Liver (tissue), 9 donors: ENCODE results near the gene RAB31. TPM values are rescaled to one million over a fixed set of nuclear protein-coding genes. Genes with fewer than 3 reads are reported as not detected.

ENCODE experiments used
- DNase-seq: peaks from one replicate; pipeline ENCODE4 v3.0.0-alpha.2; 2017; ENCODE audit warnings: low spot score
- H3K27ac ChIP-seq, 2 donors: one replicate each; pipeline ENCODE4 v1.7.0; 2013; ENCODE audit warnings: inconsistent platforms in 2 of 2, low read length in 2 of 2, control low read depth in 1 of 2, low read depth in 1 of 2, mild to moderate bottlenecking in 1 of 2
- H3K27me3 ChIP-seq, 4 donors: one replicate each; pipeline versions ENCODE4 v1.6.1 to v1.7.0; 2013; ENCODE audit warnings: low read length in 3 of 4, inconsistent platforms in 1 of 4, mild to moderate bottlenecking in 1 of 4, moderate library complexity in 1 of 4; ENCODE audit not compliant: control insufficient read depth in 4 of 4, insufficient read depth in 4 of 4
- H3K36me3 ChIP-seq, 4 donors: one replicate each; pipeline versions ENCODE4 v1.6.1 to v1.7.0; 2013; ENCODE audit warnings: low read length in 3 of 4, mild to moderate bottlenecking in 3 of 4, low read depth in 1 of 4, moderate library complexity in 1 of 4; ENCODE audit not compliant: control insufficient read depth in 4 of 4, insufficient read depth in 3 of 4
- H3K4me1 ChIP-seq, 4 donors: one replicate each; pipeline versions ENCODE4 v1.6.1 to v1.7.0; 2013; ENCODE audit warnings: low read length in 3 of 4, mild to moderate bottlenecking in 3 of 4, moderate library complexity in 1 of 4; ENCODE audit not compliant: control insufficient read depth in 4 of 4, insufficient read depth in 4 of 4
- H3K4me3 ChIP-seq, 3 donors: one replicate each; pipeline versions ENCODE4 v1.6.1 to v1.7.0; 2013; ENCODE audit warnings: low read length in 3 of 3, control low read depth in 1 of 3, low read depth in 1 of 3, mild to moderate bottlenecking in 1 of 3
- H3K9ac ChIP-seq, 2 donors: one replicate each; pipeline ENCODE4 v1.7.0; 2013; ENCODE audit warnings: low read length in 2 of 2, mild to moderate bottlenecking in 2 of 2, moderate library complexity in 2 of 2, control low read depth in 1 of 2, low read depth in 1 of 2
- H3K9me3 ChIP-seq, 4 donors: one replicate each; pipeline versions ENCODE4 v1.6.1 to v1.7.0; 2013; ENCODE audit warnings: low read length in 3 of 4; ENCODE audit not compliant: control insufficient read depth in 4 of 4
- EGR1 ChIP-seq, 2 donors: IDR thresholded peaks; 2 replicates each; pipeline ENCODE4 v1.6.1; 2016 to 2018; ENCODE audit warnings: antibody characterized with exemption in 2 of 2, low read depth in 2 of 2
- FOXA1 ChIP-seq: IDR thresholded peaks from 2 replicates; pipeline ENCODE4 v1.6.1; 2016; ENCODE audit warnings: antibody characterized with exemption
- GABPA ChIP-seq, 2 donors: IDR thresholded peaks in 1 of 2; conservative IDR thresholded peaks in 1 of 2; 2 replicates each; pipeline ENCODE4 v1.6.1; 2016; ENCODE audit warnings: antibody characterized with exemption in 2 of 2, mild to moderate bottlenecking in 1 of 2, moderate library complexity in 1 of 2
- HNF4A ChIP-seq, 2 donors: conservative IDR thresholded peaks; 2 replicates each; pipeline ENCODE4 v1.6.1; 2016; ENCODE audit warnings: antibody characterized with exemption in 2 of 2, mild to moderate bottlenecking in 2 of 2
- HNF4G ChIP-seq: IDR thresholded peaks from 2 replicates; pipeline ENCODE4 v1.6.1; 2016; ENCODE audit warnings: antibody characterized with exemption
- JUND ChIP-seq, 2 donors: IDR thresholded peaks; 2 replicates each; pipeline ENCODE4 v1.6.1; 2016; ENCODE audit warnings: antibody characterized with exemption in 2 of 2
- NR2F2 ChIP-seq: IDR thresholded peaks from 2 replicates; pipeline ENCODE4 v1.6.1; 2016; ENCODE audit warnings: antibody characterized with exemption
- RAD21 ChIP-seq, 2 donors: IDR thresholded peaks; 2 replicates each; pipeline ENCODE4 v1.6.1; 2016; ENCODE audit warnings: antibody characterized with exemption in 2 of 2, mild to moderate bottlenecking in 2 of 2
- RXRA ChIP-seq, 2 donors: IDR thresholded peaks; 2 replicates each; pipeline ENCODE4 v1.6.1; 2017 to 2018; ENCODE audit warnings: antibody characterized with exemption in 2 of 2, mild to moderate bottlenecking in 1 of 2
- SP1 ChIP-seq: IDR thresholded peaks from 2 replicates; pipeline ENCODE4 v1.6.1; 2018; ENCODE audit warnings: antibody characterized with exemption, mild to moderate bottlenecking
- TAF1 ChIP-seq: conservative IDR thresholded peaks from 2 replicates; pipeline ENCODE4 v1.6.1; 2016; ENCODE audit warnings: antibody characterized with exemption, mild to moderate bottlenecking
- WGBS: extraction: QIAGEN DNeasy Blood & Tissue Kit; methylation state at CpG from one replicate; pipeline ENCODE4 v1.1.7; 2013; 5-methylcytosine and 5-hydroxymethylcytosine counted together
- polyA plus RNA-seq, 2 donors: library from polyadenylated mRNA; stranded (reverse) in 1 of 2; unstranded in 1 of 2; fragments of 200-250 nt in 1 of 2; fragments of >200 nt in 1 of 2; fragmentation: Nextera tagmentation in 1 of 2; extraction: Ambion mirVana in 1 of 2; gene quantifications; one replicate each; pipeline versions ENCODE4 v1.2.1 to v1.2.3, GENCODE V29; 2013 to 2015
- total RNA-seq, 2 donors: library from RNA; depleted of rRNA; stranded (reverse); fragments of >200 nt; gene quantifications; one replicate each; pipeline ENCODE4 v1.2.3, GENCODE V29; 2014
- TF ChIP-seq, protein P1 (sequence below): IDR thresholded peaks from 2 replicates; pipeline ENCODE4 v1.6.1; 2016; ENCODE audit warnings: antibody characterized with exemption
- TF ChIP-seq, protein P2 (sequence below): IDR thresholded peaks from 2 replicates; pipeline ENCODE4 v1.6.1; 2016; ENCODE audit warnings: antibody characterized with exemption
- TF ChIP-seq, protein P3 (sequence below): IDR thresholded peaks from 2 replicates; pipeline ENCODE4 v1.6.1; 2016; ENCODE audit warnings: antibody characterized with exemption, mild to moderate bottlenecking
- TF ChIP-seq, protein P4 (sequence below): IDR thresholded peaks from 2 replicates; pipeline ENCODE4 v1.6.1; 2016; ENCODE audit warnings: antibody characterized with exemption
- TF ChIP-seq, protein P5 (sequence below): fragments of 150-350 bp; IDR thresholded peaks from 2 replicates; pipeline ENCODE4 v1.5.1; 2017; ENCODE audit warnings: improper control_type of control experiment, low read depth, low read length; ENCODE audit not compliant: missing input control
- donor health status: healthy.
- donor health status: healthy.
- donor health status: healthy.
- donor health status: healthy.
- donor health status: healthy.

The RAB31 gene
- total and polyA plus RNA-seq, 4 donors, result 3.6 to 12.8 (median 9.7) TPM

DNA sequence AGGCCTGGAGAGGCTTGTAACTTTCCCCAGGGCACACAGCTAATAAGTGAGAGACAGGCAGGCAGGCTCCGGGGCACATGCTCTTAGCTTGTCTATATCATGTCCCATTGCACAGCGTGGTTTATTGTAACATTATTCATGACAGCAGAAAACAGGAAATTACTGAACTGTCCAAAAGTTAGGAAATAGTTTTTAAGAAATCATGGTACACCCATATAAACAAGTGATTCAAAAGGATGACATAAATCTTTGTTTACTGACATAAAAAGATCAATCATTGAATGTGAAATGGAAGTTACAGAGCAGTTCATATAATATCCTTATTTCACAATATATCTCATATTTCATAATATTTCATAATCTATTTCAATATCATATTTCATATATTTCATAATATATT lies 143.4 kb downstream of the RAB31 start (continued):
- TF ChIP-seq EGR1 (IDR thresholded peaks at IDR 0.05; ENCODE audit: low read depth in 2 of 2) (no peak), FOXA1 (no peak), GABPA (IDR thresholded peaks at IDR 0.05 in 1 of 2, conservative IDR thresholded peaks at IDR 0.05 in 1 of 2) (no peak), NR2F2 (no peak), JUND (IDR thresholded peaks at IDR 0.05) (no peak)
- TF ChIP-seq, protein P1, sequence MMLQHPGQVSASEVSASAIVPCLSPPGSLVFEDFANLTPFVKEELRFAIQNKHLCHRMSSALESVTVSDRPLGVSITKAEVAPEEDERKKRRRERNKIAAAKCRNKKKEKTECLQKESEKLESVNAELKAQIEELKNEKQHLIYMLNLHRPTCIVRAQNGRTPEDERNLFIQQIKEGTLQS, result no peak
- TF ChIP-seq, protein P2, sequence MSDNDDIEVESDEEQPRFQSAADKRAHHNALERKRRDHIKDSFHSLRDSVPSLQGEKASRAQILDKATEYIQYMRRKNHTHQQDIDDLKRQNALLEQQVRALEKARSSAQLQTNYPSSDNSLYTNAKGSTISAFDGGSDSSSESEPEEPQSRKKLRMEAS, result no peak

DNA sequence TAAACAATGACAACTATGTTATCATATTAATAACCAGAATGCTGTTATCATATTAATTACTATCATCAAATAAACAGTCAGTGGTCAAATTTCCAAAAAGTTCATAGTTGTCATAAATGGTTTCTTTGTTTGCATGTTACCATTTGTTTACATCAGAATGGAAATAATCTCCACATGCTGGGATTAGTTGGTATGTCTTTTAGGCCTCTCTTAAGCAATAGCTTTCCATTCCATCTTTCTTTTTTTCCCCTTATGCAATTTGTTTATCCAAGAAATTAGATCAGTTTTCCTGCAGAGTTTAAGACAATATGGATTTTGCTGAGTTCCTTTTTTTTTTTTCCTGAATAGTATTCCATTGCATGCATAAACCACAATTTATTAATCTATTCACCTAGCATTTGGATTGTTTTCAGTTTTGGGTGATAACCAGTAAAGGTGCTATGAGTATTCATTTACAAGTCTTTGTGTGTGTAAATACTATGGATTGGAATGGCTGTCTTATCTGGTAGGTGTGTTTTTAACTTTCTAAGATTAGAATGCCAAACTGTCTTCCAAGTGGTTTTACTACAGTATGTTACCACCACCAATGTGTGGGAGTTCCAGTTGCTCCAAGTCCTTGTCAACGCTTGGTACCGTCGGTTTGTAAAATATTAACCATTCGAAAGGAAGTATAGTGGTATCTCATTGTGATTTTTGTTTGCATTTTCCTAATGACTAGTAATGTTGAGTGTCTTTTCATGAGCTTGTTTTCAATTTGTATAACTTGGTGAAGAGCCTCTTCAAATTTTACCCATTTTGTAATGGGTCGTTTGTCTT lies 144.4 kb downstream of the RAB31 start:
- Histone ChIP-seq H3K9me3 (no peaks in the 10 kb centered on the region), H3K4me1 (no peaks in the 10 kb centered on the region)
- WGBS, result 92% methylated on average over 5 of the region's 5 CpGs

More for the DNA sequence above, 144.4 kb downstream of the RAB31 start:
- TF ChIP-seq GABPA (IDR thresholded peaks at IDR 0.05 in 1 of 2, conservative IDR thresholded peaks at IDR 0.05 in 1 of 2) (no peak), HNF4A (conservative IDR thresholded peaks at IDR 0.05) (no peak), HNF4G (no peak), SP1 (no peak), FOXA1 (no peak), TAF1 (no peak), RAD21 (IDR thresholded peaks at IDR 0.05) (no peak), NR2F2 (no peak), EGR1 (IDR thresholded peaks at IDR 0.05; ENCODE audit: low read depth in 2 of 2) (no peak), RXRA (IDR thresholded peaks at IDR 0.05) (no peak)
- TF ChIP-seq, protein P3, sequence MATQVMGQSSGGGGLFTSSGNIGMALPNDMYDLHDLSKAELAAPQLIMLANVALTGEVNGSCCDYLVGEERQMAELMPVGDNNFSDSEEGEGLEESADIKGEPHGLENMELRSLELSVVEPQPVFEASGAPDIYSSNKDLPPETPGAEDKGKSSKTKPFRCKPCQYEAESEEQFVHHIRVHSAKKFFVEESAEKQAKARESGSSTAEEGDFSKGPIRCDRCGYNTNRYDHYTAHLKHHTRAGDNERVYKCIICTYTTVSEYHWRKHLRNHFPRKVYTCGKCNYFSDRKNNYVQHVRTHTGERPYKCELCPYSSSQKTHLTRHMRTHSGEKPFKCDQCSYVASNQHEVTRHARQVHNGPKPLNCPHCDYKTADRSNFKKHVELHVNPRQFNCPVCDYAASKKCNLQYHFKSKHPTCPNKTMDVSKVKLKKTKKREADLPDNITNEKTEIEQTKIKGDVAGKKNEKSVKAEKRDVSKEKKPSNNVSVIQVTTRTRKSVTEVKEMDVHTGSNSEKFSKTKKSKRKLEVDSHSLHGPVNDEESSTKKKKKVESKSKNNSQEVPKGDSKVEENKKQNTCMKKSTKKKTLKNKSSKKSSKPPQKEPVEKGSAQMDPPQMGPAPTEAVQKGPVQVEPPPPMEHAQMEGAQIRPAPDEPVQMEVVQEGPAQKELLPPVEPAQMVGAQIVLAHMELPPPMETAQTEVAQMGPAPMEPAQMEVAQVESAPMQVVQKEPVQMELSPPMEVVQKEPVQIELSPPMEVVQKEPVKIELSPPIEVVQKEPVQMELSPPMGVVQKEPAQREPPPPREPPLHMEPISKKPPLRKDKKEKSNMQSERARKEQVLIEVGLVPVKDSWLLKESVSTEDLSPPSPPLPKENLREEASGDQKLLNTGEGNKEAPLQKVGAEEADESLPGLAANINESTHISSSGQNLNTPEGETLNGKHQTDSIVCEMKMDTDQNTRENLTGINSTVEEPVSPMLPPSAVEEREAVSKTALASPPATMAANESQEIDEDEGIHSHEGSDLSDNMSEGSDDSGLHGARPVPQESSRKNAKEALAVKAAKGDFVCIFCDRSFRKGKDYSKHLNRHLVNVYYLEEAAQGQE, result no peak
- TF ChIP-seq, protein P4, sequence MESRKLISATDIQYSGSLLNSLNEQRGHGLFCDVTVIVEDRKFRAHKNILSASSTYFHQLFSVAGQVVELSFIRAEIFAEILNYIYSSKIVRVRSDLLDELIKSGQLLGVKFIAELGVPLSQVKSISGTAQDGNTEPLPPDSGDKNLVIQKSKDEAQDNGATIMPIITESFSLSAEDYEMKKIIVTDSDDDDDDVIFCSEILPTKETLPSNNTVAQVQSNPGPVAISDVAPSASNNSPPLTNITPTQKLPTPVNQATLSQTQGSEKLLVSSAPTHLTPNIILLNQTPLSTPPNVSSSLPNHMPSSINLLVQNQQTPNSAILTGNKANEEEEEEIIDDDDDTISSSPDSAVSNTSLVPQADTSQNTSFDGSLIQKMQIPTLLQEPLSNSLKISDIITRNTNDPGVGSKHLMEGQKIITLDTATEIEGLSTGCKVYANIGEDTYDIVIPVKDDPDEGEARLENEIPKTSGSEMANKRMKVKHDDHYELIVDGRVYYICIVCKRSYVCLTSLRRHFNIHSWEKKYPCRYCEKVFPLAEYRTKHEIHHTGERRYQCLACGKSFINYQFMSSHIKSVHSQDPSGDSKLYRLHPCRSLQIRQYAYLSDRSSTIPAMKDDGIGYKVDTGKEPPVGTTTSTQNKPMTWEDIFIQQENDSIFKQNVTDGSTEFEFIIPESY, result no peak
- TF ChIP-seq, protein P2, result no peak
- TF ChIP-seq, protein P1, result no peak
- TF ChIP-seq, protein P5, sequence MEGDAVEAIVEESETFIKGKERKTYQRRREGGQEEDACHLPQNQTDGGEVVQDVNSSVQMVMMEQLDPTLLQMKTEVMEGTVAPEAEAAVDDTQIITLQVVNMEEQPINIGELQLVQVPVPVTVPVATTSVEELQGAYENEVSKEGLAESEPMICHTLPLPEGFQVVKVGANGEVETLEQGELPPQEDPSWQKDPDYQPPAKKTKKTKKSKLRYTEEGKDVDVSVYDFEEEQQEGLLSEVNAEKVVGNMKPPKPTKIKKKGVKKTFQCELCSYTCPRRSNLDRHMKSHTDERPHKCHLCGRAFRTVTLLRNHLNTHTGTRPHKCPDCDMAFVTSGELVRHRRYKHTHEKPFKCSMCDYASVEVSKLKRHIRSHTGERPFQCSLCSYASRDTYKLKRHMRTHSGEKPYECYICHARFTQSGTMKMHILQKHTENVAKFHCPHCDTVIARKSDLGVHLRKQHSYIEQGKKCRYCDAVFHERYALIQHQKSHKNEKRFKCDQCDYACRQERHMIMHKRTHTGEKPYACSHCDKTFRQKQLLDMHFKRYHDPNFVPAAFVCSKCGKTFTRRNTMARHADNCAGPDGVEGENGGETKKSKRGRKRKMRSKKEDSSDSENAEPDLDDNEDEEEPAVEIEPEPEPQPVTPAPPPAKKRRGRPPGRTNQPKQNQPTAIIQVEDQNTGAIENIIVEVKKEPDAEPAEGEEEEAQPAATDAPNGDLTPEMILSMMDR, result no peak
- DNase-seq, result no peak
- H3K27me3 ChIP-seq, result peaks cover 0 to 2% (median 0%) of the 10 kb centered on the region in 4 donors
- H3K9ac ChIP-seq, result no peak overlapping the region
- no peak overlapping the region for H3K27ac ChIP-seq
- H3K36me3 ChIP-seq, result no peaks in the 10 kb centered on the region
- no peak overlapping the region for H3K4me3 ChIP-seq
